NCI-H446 treated with DMSO at 0.1 percent for 48 hours (cell line): ENCODE results near the gene KRABD2.
"Not testable (repeated sequence)": the region's sequence is repeated elsewhere in the genome, so short reads cannot be mapped to it uniquely, and the experiment has no call there.

Experiments used
- DNase-seq: peaks from one replicate; lab custom pipeline; 2025; lab: John Stamatoyannopoulos, UW

KRABD2 gene

DNA sequence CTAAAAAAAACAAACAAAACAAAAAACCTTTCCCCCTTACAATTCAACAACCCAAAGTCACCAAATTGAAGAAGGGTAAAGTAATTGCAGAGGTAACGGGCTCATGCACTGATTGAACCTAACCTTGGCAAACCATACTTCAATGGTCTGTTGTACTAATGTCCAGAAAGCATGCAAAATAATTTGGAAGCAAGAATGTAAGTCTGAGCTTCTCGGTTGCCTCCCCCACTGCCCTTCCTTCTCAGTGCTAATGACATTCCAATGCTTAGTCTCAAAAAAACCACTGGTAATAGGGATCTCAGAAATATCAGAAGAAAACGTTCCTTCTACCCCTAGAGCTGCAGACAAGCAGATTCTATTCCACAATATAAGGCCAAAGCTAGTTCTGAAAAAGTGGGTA, 15.8 kb downstream of the KRABD2 start:
- no peak for DNase-seq

- no peak for DNase-seq
Observed at GRCh38 chr17:8360260-8360659, 16.2 kb downstream of the KRABD2 start.

- DNase-seq, result peak; percentile 32
Observed at GRCh38 chr17:8359769-8360168, 16.7 kb downstream of the KRABD2 start.

DNA sequence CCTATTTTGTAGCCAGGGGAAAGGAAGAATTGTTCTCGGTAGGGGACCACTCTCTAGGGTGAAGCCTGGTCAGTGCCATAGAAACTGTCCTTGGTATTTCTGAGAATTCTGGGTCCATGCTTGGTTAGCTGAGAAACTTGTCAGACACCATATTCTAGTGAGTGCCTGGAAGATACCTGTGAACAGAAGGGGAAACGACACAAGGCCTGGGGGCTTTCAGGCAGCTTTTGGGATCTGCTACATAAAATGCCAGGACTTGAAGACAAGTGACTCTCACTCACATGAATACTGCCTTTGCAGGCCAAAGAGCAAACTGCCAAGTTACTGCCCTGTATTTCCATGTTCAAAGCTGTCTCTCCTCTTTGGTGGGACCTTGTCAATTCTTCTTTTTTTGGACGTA, 18.6 kb downstream of the KRABD2 start:
- DNase-seq, result no peak

DNA sequence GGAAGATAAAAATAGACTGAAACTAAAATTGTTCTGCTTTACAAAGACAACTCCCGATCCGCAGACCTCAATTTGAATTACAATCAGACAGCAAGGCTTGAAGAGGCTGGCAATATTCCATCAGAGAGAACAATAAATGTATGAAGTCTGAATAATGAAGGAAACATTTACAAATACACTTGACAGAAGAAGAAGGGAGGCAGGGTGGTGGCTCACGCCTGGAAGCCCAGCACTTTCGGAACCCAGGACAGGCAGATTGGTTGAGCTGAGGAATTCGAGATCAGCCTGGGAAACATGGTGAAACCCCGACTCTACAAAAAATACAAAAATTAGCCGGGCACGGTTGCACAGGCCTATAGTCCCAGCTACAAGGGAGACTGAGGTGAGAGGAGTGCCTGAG, 22.3 kb downstream of the KRABD2 start:
- DNase-seq, result no peak

DNA sequence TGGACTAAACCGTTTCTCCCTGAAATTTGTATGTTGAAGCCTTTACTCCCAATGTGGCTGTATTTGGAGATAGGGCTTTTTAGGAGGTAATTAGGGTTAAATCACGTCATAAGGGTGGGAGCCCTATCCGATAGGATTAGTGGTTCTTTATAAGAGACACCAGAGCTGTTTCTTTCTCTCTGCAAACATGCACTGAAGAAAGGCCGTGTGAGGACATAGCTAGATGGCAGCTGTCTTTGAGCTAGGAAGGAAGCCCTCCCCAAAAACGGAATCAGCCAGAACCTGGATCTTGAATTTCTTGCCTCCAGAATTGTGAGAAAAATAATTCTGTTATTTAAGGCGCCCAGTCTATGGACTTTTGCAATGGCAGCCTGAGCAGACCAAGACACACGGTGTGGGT, 22.8 kb downstream of the KRABD2 start:
- no peak for DNase-seq

DNA sequence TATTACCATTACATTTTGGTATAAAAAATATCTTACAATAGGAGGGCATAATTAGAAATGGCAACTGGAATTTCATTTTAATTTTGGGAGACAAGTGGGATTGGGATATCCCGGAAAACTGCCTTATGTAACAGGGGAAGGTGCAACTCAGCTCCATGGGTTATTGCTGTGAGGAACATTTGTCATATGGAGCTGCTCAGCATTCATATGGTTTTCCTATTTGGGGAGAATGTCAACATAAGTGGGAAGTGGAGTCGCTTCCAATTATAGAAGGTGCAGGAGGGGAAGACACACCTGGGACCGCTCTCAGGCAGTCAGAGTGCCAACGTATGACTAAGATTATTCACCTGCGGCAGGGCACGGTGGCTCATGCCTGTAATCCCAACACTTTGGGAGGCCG, 26.2 kb downstream of the KRABD2 start:
- DNase-seq, result no peak

- DNase-seq, result not testable (repeated sequence)
Observed at GRCh38 chr17:8347001-8347400, 29.5 kb downstream of the KRABD2 start.

GRCh38 chr17:8345951-8346665, 30.4 kb downstream of the KRABD2 start:
- no peak for DNase-seq

DNA sequence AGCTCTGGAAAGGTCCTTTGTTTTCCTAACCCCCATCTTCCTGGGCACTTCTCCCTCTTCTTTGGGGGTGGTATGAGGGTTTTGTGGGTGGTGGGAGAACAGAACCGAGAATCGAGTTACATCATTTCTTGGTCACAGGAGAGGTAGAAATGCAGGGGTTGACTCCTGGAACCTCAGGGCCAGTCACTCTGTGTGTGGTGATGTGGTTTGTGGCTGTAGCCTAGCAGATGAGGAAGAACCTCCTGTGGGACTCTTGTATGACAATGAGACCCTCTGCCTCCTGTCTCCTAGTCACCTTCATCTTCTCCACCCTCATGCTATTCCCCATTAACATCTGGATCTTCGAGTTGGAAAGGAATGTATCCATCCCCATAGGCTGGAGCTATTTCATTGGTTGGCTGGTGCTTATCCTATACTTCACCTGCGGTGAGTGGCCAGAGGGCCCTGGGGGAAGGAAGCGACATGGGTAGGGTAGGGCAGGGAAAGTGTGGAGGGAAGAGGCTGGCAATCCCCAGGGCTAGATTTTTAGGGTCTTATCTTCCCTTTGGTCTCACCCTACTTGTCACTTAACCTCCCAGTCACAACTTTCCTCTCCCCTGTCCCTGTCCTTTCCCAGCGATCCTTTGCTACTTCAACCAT, 31.3 kb downstream of the KRABD2 start:
- DNase-seq, result no peak

DNA sequence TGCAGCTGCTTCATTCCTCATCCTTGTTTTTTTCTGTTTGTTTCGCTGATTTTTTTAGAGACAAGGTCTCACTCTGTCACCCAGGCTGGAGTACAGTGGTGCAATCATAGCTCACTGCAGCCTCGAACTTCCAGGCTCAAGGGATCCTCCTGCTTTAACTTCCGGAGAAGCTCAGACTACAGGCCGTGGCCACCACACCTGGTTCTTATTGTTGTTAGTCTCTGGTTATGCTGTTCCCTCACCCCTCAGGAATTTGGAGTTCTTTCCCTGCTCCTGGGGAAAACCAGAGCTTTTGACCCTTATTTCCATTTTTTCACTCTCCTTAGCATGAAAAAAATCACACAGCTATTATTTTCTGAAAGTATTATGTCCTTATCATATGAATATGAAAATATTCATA, 35.0 kb downstream of the KRABD2 start:
- DNase-seq, result no peak

DNA sequence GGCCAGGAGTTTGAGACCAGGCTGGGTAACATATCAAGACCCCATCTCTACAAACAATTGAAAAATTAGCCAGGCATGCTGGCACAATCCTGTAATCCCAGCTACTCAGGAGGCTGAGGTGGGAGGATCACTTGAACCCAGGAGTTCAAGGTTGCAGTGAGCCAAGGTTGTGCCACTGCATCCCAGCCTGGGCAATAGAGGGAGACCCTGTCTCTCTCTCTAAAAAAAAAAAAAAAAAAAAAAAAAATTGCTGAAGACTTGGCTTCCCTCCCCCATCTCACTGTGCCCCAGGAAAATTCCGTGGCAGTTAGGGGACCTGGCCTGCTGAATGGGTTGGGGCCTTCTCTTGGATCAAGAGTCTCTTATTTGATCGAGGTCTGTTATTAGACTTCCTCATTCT, 37.0 kb downstream of the KRABD2 start, which contains the start of gene ODF4:
ODF4 (plus strand) TSS at position 301 of the 400 bp plus-strand sequence. CDS start 212 bp downstream, outside the sequence.
- no peak for DNase-seq

- no peak for DNase-seq
Observed at GRCh38 chr17:8338753-8339140, 37.8 kb downstream of the KRABD2 start.

GRCh38 chr17:8337802-8338752, 38.4 kb downstream of the KRABD2 start:
- DNase-seq, result no peak

GRCh38 chr17:8333281-8333680, 43.2 kb downstream of the KRABD2 start:
- no peak for DNase-seq

DNA sequence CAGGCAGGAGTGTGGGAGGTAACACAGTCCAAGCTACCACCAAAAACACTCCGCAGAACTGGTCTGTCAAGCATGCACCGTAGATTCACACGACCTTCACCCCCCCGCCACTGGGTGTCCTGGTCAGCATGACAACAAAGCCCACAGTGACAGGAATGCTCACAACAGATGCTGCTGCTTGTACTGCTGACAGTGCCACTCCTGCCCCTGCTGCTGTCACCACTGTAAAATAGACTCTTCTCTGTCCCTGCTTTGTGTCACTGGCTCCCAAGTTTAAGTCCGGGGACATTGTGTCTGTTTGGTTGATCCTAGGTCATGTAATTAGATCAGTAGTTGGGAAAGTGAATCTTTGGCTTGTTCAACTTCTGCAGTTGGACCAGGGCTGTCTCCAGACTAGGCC, 43.8 kb downstream of the KRABD2 start:
- DNase-seq, result no peak

DNA sequence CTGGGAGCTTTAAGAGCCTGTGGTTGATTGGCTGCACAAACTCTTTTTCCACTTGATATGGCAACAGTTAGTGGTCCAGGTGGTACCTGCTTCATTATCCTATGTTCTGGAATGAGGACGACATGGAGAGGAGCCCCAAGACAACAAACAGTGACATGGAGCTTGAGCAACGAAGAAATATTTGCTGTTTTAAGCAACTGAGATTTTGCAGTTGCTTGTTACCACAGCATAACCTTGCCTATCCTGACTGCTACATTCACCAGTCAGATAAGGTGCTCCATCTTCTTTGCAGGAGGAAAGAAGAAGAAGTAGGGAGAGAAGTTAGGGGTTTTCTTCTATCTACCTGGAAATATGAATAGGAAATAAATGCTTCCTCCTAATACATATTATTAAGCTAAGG, 44.4 kb downstream of the KRABD2 start:
- DNase-seq, result no peak

GRCh38 chr17:8327303-8327649, 49.2 kb downstream of the KRABD2 start:
- no peak for DNase-seq
